ENCODE data around the gene PIP5K1B.

DNA sequence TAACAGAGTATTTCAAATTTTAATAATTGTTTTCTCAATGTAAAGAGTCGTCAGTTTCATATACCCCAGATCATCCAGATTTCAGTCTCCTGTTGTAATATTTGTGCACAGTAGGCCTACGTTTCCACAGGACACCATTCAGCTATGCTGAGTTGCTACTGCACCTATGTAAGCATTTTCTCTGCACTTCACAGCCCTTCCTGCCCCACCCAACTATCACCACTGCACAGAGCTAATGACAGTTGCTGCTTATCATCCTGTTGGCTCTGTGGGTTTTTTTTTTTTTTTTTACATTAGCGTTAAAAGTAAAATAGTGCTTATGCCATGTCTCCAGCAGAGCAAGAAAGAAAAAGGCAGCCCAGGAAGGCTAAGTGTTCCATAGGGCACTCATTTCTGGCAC is 314.8 kb downstream of the PIP5K1B start:
- TF ChIP-seq, protein P1, sequence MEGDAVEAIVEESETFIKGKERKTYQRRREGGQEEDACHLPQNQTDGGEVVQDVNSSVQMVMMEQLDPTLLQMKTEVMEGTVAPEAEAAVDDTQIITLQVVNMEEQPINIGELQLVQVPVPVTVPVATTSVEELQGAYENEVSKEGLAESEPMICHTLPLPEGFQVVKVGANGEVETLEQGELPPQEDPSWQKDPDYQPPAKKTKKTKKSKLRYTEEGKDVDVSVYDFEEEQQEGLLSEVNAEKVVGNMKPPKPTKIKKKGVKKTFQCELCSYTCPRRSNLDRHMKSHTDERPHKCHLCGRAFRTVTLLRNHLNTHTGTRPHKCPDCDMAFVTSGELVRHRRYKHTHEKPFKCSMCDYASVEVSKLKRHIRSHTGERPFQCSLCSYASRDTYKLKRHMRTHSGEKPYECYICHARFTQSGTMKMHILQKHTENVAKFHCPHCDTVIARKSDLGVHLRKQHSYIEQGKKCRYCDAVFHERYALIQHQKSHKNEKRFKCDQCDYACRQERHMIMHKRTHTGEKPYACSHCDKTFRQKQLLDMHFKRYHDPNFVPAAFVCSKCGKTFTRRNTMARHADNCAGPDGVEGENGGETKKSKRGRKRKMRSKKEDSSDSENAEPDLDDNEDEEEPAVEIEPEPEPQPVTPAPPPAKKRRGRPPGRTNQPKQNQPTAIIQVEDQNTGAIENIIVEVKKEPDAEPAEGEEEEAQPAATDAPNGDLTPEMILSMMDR (IDR thresholded peaks at IDR 0.05; ENCODE audit: low read length), result no peak
- no peak for TF ChIP-seq EZH2 (IDR thresholded peaks at IDR 0.05; ENCODE audit: borderline replicate concordance, low read length)
